Fibroblast of mammary gland (primary cell): ENCODE data around the gene STARD9.

Source experiments
- DNase-seq: peaks from one replicate; pipeline ENCODE4 v3.0.0-alpha.2; 2010; ENCODE audit warnings: low read depth
- H3K4me3 ChIP-seq: 2 replicates; pipeline ENCODE4 v1.5.1; 2011; ENCODE audit warnings: low read depth, mild to moderate bottlenecking, low read length, moderate library complexity; ENCODE audit not compliant: control insufficient read depth
- CTCF ChIP-seq: conservative IDR thresholded peaks from 2 replicates; pipeline ENCODE4 v1.5.1; 2011; ENCODE audit warnings: low read depth, low read length, inconsistent platforms; ENCODE audit not compliant: control insufficient read depth, insufficient read depth

Gene STARD9

DNA sequence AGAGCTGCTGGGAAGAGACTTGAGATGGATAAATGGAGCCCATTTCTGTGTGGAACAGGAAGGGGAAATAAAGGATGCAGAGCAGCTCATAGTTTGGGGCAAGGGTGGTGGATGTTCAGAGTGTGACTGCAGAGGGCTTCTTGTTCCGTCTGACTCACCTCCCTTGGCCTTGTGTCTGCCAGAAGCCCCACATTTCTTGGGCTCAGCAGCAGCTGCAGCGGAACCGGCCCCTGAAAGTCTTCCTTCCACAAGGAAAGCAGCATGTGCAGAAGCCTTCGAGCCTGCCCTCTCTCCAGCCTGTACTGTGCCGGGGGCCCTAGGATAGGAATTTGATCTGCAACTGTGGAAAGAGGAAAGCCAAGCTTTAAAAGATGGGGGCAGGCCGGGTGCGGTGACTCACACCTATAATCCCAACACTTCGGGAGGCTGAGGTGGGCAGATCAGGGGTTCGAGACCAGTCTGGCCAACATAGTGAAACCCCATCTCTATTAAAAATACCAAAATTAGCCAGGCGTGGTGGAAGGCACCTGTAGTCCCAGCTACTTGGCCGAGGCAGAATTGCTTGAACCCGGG, 150.0 kb downstream of the STARD9 start:
- peak; percentile 26 for DNase-seq
- no peak overlapping the region for H3K4me3 ChIP-seq
- TF ChIP-seq CTCF, result no peak

DNA sequence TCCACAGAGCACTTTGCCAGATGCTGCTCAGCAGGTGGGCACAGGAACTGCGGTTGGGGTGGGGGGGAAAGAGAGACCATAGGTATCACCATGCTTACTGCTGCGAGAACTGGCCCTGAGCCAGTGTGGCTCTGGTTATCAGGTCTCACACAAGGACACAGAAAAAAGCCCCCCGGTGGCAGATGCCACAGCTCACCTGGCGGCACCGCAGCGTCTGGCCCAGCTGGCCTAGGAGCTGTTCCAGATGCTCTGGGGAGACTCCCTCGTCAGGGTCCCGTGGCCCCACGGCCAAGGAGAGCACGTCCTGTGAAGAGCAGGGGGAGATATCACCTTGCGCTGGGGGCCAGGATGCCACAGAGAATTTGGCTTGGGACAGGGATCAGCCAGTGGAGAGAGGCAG, 150.7 kb downstream of the STARD9 start:
- TF ChIP-seq CTCF, result no peak
- DNase-seq, result no peak
- no peak overlapping the region for H3K4me3 ChIP-seq

GRCh38 chr15:42727750-42728381, 152.5 kb downstream of the STARD9 start:
- TF ChIP-seq CTCF, result no peak
- H3K4me3 ChIP-seq, result no peak overlapping the region
- no peak for DNase-seq

DNA sequence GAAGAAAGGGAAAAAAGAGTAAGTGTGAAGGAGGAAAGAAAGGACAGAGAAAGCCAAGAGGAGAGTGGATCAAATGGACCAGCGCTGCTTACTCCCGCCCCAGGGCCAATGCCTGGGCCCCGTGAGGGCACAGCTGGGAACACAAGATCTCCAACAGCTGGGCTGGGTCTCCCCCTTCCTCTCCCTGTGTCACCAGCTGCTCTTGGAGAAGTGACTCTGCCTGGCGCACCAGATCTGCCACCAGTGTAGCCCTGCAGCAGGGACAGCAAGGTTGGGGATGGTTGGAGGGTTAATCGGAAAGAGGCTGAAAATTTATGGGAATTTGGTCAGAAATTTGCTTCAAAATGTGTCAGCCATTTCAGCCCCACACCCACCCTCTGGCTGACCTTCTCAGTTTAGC, 153.2 kb downstream of the STARD9 start:
- DNase-seq, result no peak
- TF ChIP-seq CTCF, result no peak
- H3K4me3 ChIP-seq, result no peak overlapping the region

DNA sequence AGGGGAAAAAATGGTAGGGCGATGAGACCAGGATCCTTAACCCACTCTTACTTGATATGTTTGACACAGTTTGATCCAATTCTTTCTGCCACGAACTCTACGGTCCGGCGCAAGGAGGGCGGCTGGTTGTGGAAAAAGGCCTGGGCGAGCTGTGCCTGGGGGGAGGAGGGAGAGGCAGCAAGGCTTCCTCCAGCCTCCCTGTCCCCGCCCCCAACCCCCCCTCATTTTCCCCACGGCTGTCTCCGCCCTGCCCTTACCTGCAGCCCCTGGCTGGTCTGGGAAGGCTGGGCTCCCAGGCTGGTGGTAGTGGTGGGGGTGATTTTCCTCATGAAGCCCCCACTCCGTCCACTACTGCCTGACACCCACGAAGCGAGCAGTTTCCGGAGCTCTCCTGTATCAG, 153.6 kb downstream of the STARD9 start:
- no peak for DNase-seq
- H3K4me3 ChIP-seq, result no peak overlapping the region
- TF ChIP-seq CTCF, result no peak

GRCh38 chr15:42729409-42729808, 154.0 kb downstream of the STARD9 start:
- H3K4me3 ChIP-seq, result no peak overlapping the region
- no peak for DNase-seq
- TF ChIP-seq CTCF, result no peak
